Right atrium auricular region (tissue), 2 donors: Measurements from ENCODE around the gene ISCU. TPM values are rescaled to one million over a fixed set of nuclear protein-coding genes. Genes with fewer than 3 reads are reported as not detected.
"Not testable (repeated sequence)": the region's sequence is repeated elsewhere in the genome, so short reads cannot be mapped to it uniquely, and the experiment has no call there.

Experiments used
- DNase-seq: peaks from one replicate; pipeline ENCODE4 v3.0.0-alpha.2; 2019; ENCODE audit warnings: low spot score
- H3K27ac ChIP-seq, 2 donors: fragments of 200-600 bp; sonication (generic); 1 replicate in 1 of 2; 2 replicates in 1 of 2; pipeline ENCODE4 v1.5.1; 2016 to 2019
- H3K27me3 ChIP-seq, 2 donors: fragments of 200-600 bp; sonication (generic); one replicate each; pipeline versions ENCODE4 v1.5.1 to v1.6.0; 2017 to 2019
- H3K36me3 ChIP-seq: fragments of 200-600 bp; sonication (generic); one replicate; pipeline ENCODE4 v1.5.1; 2016
- H3K4me1 ChIP-seq, 2 donors: fragments of 200-600 bp; sonication (generic); one replicate each; pipeline versions ENCODE4 v1.5.1 to v1.6.0; 2017 to 2019
- H3K4me3 ChIP-seq, 2 donors: fragments of 200-600 bp; sonication (generic); 1 replicate in 1 of 2; 2 replicates in 1 of 2; pipeline ENCODE4 v1.5.1; 2017 to 2019; ENCODE audit warnings: mild to moderate bottlenecking in 1 of 2, moderate library complexity in 1 of 2
- H3K9me3 ChIP-seq, 2 donors: fragments of 200-600 bp; sonication (generic); one replicate each; pipeline ENCODE4 v1.5.1; 2019
- total RNA-seq, 2 donors: library from RNA; depleted of rRNA; stranded (reverse); fragments of >200 nt; gene quantifications; one replicate each; pipeline ENCODE4 v1.1.0, GENCODE V29; 2016
- TF ChIP-seq, protein P1 (sequence below), 2 donors: fragments of 200-600 bp; sonication (generic); IDR thresholded peaks; one replicate each; pipeline ENCODE4 v1.5.1; 2019; ENCODE audit warnings: antibody characterized with exemption in 2 of 2

Gene ISCU
- total RNA-seq, 2 donors from 2014 or later: 421 to 433 TPM

DNA sequence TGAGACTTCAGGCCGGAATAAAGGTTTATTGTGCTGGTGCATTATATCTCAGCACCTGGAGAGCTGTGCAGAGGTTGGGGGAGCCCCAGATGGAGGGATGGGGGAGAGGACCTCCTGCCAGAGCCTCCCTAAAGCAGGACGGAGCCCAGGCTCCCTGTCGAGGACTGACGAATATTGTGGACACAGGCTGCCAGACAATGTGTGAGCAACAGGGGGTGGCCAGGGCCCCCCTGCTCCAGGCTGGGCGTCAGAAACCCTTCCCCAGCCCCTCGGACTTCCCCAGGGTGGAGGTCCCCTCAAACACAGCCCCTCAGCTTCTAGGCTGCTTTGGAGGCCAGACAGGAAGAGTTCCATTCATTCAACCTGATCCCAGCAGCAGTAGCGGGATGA lies 27.4 kb downstream of the ISCU start:
- H3K27me3 ChIP-seq: no peaks in the 10 kb centered on the region
- no peak overlapping the region for H3K4me3 ChIP-seq
- DNase-seq: no peak
- H3K4me1 ChIP-seq: no peaks in the 10 kb centered on the region
- no peaks in the 10 kb centered on the region for H3K9me3 ChIP-seq
- no peaks in the 10 kb centered on the region for H3K36me3 ChIP-seq
- H3K27ac ChIP-seq: no peak overlapping the region
- TF ChIP-seq, protein P1, sequence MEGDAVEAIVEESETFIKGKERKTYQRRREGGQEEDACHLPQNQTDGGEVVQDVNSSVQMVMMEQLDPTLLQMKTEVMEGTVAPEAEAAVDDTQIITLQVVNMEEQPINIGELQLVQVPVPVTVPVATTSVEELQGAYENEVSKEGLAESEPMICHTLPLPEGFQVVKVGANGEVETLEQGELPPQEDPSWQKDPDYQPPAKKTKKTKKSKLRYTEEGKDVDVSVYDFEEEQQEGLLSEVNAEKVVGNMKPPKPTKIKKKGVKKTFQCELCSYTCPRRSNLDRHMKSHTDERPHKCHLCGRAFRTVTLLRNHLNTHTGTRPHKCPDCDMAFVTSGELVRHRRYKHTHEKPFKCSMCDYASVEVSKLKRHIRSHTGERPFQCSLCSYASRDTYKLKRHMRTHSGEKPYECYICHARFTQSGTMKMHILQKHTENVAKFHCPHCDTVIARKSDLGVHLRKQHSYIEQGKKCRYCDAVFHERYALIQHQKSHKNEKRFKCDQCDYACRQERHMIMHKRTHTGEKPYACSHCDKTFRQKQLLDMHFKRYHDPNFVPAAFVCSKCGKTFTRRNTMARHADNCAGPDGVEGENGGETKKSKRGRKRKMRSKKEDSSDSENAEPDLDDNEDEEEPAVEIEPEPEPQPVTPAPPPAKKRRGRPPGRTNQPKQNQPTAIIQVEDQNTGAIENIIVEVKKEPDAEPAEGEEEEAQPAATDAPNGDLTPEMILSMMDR (IDR thresholded peaks at IDR 0.05): no peak

DNA sequence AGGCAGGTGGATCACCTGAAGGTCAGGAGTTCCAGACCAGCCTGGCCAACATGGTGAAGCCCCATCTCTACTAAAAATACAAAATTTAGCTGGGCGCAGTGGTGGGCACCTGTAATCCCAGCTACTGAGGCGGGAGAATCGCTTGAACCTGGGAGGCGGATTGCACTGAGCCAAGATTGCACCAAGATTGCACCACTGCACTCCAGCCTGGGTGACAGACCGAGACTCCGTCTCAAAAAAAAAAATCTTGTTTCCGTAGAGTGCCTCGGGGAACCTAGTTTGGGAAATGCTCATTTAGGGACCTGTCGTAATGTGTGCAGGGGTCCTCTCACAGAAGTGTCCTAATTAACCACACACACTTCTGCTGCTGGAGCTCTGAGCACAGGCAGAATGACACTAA lies 28.1 kb downstream of the ISCU start:
- not testable (repeated sequence) for H3K9me3 ChIP-seq, H3K4me1 ChIP-seq, H3K27me3 ChIP-seq, DNase-seq, H3K4me3 ChIP-seq, H3K27ac ChIP-seq, H3K36me3 ChIP-seq

DNA sequence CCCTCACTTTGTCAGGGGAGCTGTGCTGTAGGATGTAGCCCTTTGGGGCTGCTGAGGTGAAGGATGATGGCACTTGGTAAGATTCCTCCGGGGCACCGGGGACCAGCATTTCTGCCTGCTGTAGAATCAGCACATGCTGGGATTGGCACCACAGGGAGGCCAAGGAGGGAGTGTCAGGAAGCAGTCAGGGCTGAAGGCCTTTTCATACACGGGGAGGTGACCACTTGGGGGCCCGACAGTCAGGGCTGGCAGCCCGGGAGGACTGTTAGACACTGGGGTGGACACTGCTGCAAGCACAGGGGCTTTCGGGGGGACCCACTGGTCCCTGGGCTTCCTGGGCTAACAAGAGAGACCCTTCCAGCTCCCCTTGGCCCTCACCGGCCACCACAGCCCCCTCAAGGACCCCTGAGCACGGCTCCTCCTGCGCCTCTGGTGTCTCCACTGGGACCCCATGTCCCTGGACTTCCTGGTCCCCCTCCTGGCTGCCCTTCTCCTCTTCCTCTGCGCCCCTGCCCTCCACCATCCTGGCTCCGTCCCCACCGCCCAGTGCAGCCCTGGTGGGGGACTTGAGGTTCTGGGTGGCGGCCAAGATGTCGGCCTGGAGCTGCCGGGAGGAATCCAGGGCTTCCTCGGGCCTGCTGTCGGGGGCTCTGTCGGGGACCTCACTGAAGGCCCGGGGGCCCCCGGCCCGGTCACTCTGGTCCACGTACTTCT lies 29.0 kb downstream of the ISCU start:
- no peak for DNase-seq
- no peaks in the 10 kb centered on the region for H3K27me3 ChIP-seq
- TF ChIP-seq, protein P1 (IDR thresholded peaks at IDR 0.05): no peak
- H3K36me3 ChIP-seq: no peaks in the 10 kb centered on the region
- no peak overlapping the region for H3K27ac ChIP-seq
- H3K9me3 ChIP-seq: no peaks in the 10 kb centered on the region
- H3K4me3 ChIP-seq: no peak overlapping the region
- H3K4me1 ChIP-seq: peaks cover 0 to 1% of the 10 kb centered on the region in 2 donors

DNA sequence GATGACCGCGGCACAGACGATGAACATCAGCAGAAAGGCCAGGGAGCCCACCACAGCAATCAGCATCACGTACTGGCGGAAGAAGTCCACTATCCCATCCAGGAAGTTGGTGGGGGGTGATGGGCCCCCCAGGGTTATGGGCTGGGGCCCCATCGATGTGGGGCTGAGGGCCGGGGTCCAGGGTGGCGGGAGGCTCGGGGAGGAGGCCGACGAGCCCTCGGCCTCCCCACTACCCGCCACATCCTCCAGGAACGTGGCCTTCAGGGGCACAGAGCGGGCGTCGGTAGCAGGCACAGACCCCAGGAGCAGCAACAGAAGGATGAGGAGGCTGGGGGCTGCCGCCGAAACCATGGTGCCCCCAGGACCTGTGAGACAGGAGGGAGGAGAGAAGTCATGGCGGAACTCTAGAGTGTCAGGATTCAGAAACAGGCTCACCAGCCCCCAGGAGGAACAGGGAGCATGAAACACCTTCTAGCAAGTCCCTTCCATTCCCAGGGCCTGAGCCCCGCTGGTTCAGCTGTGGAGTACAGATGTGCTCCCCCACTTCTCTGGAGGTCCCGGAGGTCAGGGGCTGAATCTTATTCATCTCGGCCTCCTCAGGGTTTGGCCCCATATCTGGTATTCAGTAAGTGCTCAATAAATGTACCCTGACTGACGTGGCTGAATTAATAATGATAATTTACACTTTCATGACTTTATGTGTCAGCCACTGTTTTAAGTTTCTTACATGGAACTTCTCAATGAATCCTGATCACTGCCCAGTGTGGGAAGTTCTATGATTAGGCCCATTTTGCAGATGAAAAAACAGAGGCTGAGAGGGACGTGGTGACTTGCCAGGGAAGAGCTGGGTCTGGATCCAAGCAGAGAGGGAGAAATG lies 29.9 kb downstream of the ISCU start:
- Histone ChIP-seq H3K4me3 (no peak overlapping the region), H3K36me3 (no peaks in the 10 kb centered on the region), H3K4me1 (peaks cover 0 to 8% of the 10 kb centered on the region in 2 donors), H3K27ac (no peak overlapping the region), H3K27me3 (no peaks in the 10 kb centered on the region), H3K9me3 (no peaks in the 10 kb centered on the region)
- TF ChIP-seq, protein P1 (IDR thresholded peaks at IDR 0.05): no peak
- DNase-seq: no peak

DNA sequence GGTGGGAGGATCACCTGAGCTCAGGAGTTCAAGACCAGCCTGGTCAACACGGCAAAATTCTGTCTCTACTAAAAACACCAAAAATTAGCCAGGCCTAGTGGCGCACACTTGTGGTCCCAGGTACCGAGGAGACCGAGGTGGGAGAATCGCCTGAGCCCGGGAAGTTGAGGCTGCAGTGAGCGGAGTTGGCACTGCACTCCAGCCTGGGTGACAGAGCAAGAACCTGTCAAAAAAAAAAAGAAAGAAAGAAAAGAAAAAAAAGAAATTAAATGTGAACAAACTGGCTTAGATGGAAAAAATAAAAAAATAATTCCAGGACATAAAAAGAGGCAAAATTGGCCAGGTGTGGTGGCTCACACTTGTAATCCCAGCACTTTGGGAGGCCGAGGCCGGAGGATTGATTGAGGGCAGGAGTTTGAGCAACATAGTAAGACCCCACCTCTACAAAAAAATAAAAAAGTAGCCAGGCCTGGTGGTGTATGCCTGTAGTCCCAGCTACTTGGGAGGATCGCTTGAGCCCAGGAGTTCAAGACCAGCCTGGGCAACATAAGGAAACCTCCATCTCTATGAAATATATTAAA lies 32.0 kb downstream of the ISCU start:
- DNase-seq: no peak
- H3K27ac ChIP-seq: no peak overlapping the region
- H3K4me1 ChIP-seq: peaks cover 0 to 13% of the 10 kb centered on the region in 2 donors
- no peaks in the 10 kb centered on the region for H3K36me3 ChIP-seq
- no peak overlapping the region for H3K4me3 ChIP-seq
- TF ChIP-seq, protein P1 (IDR thresholded peaks at IDR 0.05): no peak
- no peaks in the 10 kb centered on the region for H3K27me3 ChIP-seq
- no peaks in the 10 kb centered on the region for H3K9me3 ChIP-seq
